Calu3 (cell line): ENCODE data around the gene GNLY. TPM values are rescaled to one million over a fixed set of nuclear protein-coding genes. Genes with fewer than 3 reads are reported as not detected.

Source experiments
- BruUV-seq: library from RNA; stranded (reverse); fragments of 400-500 nt; replicated peaks from 2 replicates; lab custom pipeline; 2021; lab: Mats Ljungman, UMichigan
- CTCF ChIA-PET: fragments of 300-600 bp; sonication (Branson Sonifier 250); formaldehyde crosslinking; loops from one replicate; lab custom pipeline; 2022; ENCODE audit warnings: antibody characterized with exemption; lab: Charles Lee
- DNase-seq: peaks from one replicate; pipeline ENCODE4 v3.0.0; 2022
- H3K27ac Mint-ChIP-seq: one replicate; pipeline ENCODE4 v1.8.0; 2022; ENCODE audit warnings: mixed read lengths; ENCODE audit not compliant: unreplicated experiment
- H3K27me3 Mint-ChIP-seq: one replicate; pipeline ENCODE4 v1.8.0; 2022; ENCODE audit warnings: mixed read lengths; ENCODE audit not compliant: unreplicated experiment
- H3K36me3 Mint-ChIP-seq: one replicate; pipeline ENCODE4 v1.8.0; 2022; ENCODE audit warnings: mild to moderate bottlenecking, moderate library complexity, mixed read lengths; ENCODE audit not compliant: insufficient read depth, unreplicated experiment
- H3K4me1 Mint-ChIP-seq: one replicate; pipeline ENCODE4 v1.8.0; 2022; ENCODE audit warnings: mild to moderate bottlenecking, low read depth, mixed read lengths; ENCODE audit not compliant: unreplicated experiment
- H3K4me3 Mint-ChIP-seq: one replicate; pipeline ENCODE4 v1.8.0; 2022; ENCODE audit warnings: mild to moderate bottlenecking, low read depth, moderate library complexity, mixed read lengths; ENCODE audit not compliant: unreplicated experiment
- H3K9me3 Mint-ChIP-seq: one replicate; pipeline ENCODE4 v1.8.0; 2022; ENCODE audit warnings: low read depth, mixed read lengths; ENCODE audit not compliant: unreplicated experiment
- CTCF ChIP-seq: fragments of 200-600 bp; IDR thresholded peaks from one replicate; pipeline ENCODE4 v1.8.0; 2022; ENCODE audit warnings: antibody characterized with exemption; ENCODE audit not compliant: unreplicated experiment
- intact Hi-C: fragments of 100-400 bp; cut with micrococcal nuclease; formaldehyde crosslinking; loops from one replicate; pipeline ENCODE4 v1.10.0; 2022; ENCODE audit not compliant: unreplicated experiment
- total RNA-seq: library from RNA; stranded (reverse); gene quantifications from 2 replicates; pipeline ENCODE4 v1.2.3, GENCODE V29; 2022

GNLY gene
- total RNA-seq, 1 experiment from 2014 or later = not detected

- no peaks in the 10 kb centered on the region for H3K27me3 Mint-ChIP-seq
- peaks cover 51% of the 10 kb centered on the region for H3K4me1 Mint-ChIP-seq
- H3K4me3 Mint-ChIP-seq = no peak overlapping the region
- TF ChIP-seq CTCF = no peak
- no TSS peak for BruUV-seq
- peak; percentile 49 for DNase-seq
- H3K9me3 Mint-ChIP-seq = peaks cover 3% of the 10 kb centered on the region
- CTCF ChIA-PET = interaction anchor here (1.5 kb wide), 1 partner anchor 66 kb away, joined by 4 read pairs; no protein-coding TSS in a partner anchor
- intact Hi-C loops = loop anchor here (5.0 kb wide), 1 partner anchor 58 kb away; no protein-coding TSS in a partner anchor
- H3K36me3 Mint-ChIP-seq = peaks cover 15% of the 10 kb centered on the region
- peak overlapping the region; percentile 79 for H3K27ac Mint-ChIP-seq
Measured at GRCh38 chr2:85705680-85706039, 11.5 kb downstream of the GNLY start.

- Mint-ChIP-seq H3K4me3 (no peak overlapping the region), H3K27me3 (no peaks in the 10 kb centered on the region), H3K4me1 (peaks cover 51% of the 10 kb centered on the region), H3K27ac (peak overlapping the region; percentile 79), H3K9me3 (peaks cover 3% of the 10 kb centered on the region), H3K36me3 (peaks cover 15% of the 10 kb centered on the region)
- BruUV-seq = no TSS peak
- DNase-seq = no peak
- CTCF ChIA-PET = interaction anchor here (1.5 kb wide), 1 partner anchor 66 kb away, joined by 4 read pairs; no protein-coding TSS in a partner anchor
- intact Hi-C loops = loop anchor here (5.0 kb wide), 1 partner anchor 59 kb away; no protein-coding TSS in a partner anchor
- no peak for TF ChIP-seq CTCF
Measured at GRCh38 chr2:85706063-85706462, 11.9 kb downstream of the GNLY start.

DNA sequence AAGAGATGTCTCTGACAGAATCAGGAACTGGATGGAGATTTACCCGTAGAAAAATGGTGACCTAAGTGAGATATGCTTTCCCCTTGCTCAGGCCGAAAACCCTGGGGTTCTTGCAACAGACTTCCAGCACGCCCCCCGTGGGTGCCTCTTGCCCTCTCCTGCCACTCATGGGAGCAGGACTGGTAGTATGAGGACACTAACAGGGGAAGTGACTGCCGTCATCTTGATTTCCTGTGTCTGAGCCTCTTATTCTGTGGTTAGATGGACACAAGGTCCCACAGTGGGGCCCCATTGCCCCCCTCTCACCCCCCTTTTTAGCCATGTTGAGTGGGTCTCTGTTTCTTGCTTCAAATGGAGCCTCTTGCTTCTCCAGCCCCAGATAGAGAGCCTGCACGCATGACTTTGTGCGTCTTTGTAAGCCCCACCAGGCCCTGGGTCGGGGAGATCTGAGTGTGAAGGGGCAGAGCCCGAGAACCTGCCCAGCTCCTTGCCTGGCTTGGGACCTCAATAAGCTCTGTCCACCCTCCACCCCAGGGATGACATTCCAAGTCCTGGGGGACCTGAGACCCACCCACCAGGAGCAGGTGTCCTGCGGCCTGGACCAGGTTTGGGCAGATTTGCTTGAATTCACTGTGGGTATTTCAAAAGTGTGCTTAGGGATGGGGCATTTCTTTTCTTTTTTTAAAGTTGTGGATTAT lies 12.6 kb downstream of the GNLY start:
- BruUV-seq = no TSS peak
- no peak for TF ChIP-seq CTCF
- CTCF ChIA-PET = interaction anchor here (1.3 to 1.4 kb wide), 3 partner anchors 28 to 70 kb away, joined by 3 to 9 read pairs (median 7); no protein-coding TSS in a partner anchor
- no peaks in the 10 kb centered on the region for H3K27me3 Mint-ChIP-seq
- H3K36me3 Mint-ChIP-seq = peaks cover 15% of the 10 kb centered on the region
- intact Hi-C loops = loop anchor here (1.0 to 5.0 kb wide), 2 partner anchors 27 to 59 kb away; no protein-coding TSS in a partner anchor
- peaks cover 3% of the 10 kb centered on the region for H3K9me3 Mint-ChIP-seq
- H3K4me1 Mint-ChIP-seq = peaks cover 45% of the 10 kb centered on the region
- H3K4me3 Mint-ChIP-seq = no peak overlapping the region
- DNase-seq = no peak
- no peak overlapping the region for H3K27ac Mint-ChIP-seq

- BruUV-seq = no TSS peak
- intact Hi-C loops = loop anchor here (1.0 to 5.0 kb wide), 2 partner anchors 28 to 60 kb away; no protein-coding TSS in a partner anchor
- Mint-ChIP-seq H3K9me3 (peaks cover 3% of the 10 kb centered on the region), H3K4me1 (peaks cover 40% of the 10 kb centered on the region), H3K27me3 (no peaks in the 10 kb centered on the region), H3K4me3 (no peak overlapping the region), H3K27ac (no peak overlapping the region), H3K36me3 (peaks cover 11% of the 10 kb centered on the region)
- DNase-seq = peak; percentile 79
- TF ChIP-seq CTCF = peak; percentile 75
- CTCF ChIA-PET = interaction anchor here (0.6 to 1.4 kb wide), 4 partner anchors 28 to 70 kb away, joined by 3 to 9 read pairs (median 5); no protein-coding TSS in a partner anchor
Measured at GRCh38 chr2:85707304-85707703, 13.1 kb downstream of the GNLY start.
